Ishikawa (cell line): Measurements from ENCODE around the gene TNFRSF18.
A peak's percentile ranks its signal among the peaks of the same experiment; 100 is the strongest.

Experiments used
- CEBPB ChIP-seq: IDR thresholded peaks from 2 replicates; pipeline ENCODE4 v1.6.1; 2012
- CREB1 ChIP-seq: IDR thresholded peaks from 2 replicates; pipeline ENCODE4 v1.6.1; 2012; ENCODE audit warnings: low read depth
- EGR1 ChIP-seq: IDR thresholded peaks from 2 replicates; pipeline ENCODE4 v1.6.1; 2012
- EP300 ChIP-seq: IDR thresholded peaks from 2 replicates; pipeline ENCODE4 v1.6.1; 2012; ENCODE audit warnings: borderline replicate concordance
- NFIC ChIP-seq: IDR thresholded peaks from 2 replicates; pipeline ENCODE4 v1.6.1; 2012
- RAD21 ChIP-seq: IDR thresholded peaks from 2 replicates; pipeline ENCODE4 v1.6.1; 2012; ENCODE audit warnings: low read depth
- TAF1 ChIP-seq: IDR thresholded peaks from 2 replicates; pipeline ENCODE4 v1.6.1; 2012; ENCODE audit warnings: low read depth, mild to moderate bottlenecking
- TCF12 ChIP-seq: IDR thresholded peaks from 2 replicates; pipeline ENCODE4 v1.6.1; 2012; ENCODE audit warnings: low read depth
- TEAD4 ChIP-seq: IDR thresholded peaks from 2 replicates; pipeline ENCODE4 v1.6.1; 2012
- YY1 ChIP-seq: IDR thresholded peaks from 2 replicates; pipeline ENCODE4 v1.6.1; 2012; ENCODE audit warnings: low read depth
- ZBTB7A ChIP-seq: IDR thresholded peaks from 2 replicates; pipeline ENCODE4 v1.6.1; 2012; ENCODE audit warnings: low read depth
- TF ChIP-seq, protein P1 (sequence below): IDR thresholded peaks from 2 replicates; pipeline ENCODE4 v1.6.1; 2012; ENCODE audit warnings: low read depth, mild to moderate bottlenecking
- TF ChIP-seq, protein P2 (sequence below): IDR thresholded peaks from 2 replicates; pipeline ENCODE4 v1.6.1; 2012

DNA sequence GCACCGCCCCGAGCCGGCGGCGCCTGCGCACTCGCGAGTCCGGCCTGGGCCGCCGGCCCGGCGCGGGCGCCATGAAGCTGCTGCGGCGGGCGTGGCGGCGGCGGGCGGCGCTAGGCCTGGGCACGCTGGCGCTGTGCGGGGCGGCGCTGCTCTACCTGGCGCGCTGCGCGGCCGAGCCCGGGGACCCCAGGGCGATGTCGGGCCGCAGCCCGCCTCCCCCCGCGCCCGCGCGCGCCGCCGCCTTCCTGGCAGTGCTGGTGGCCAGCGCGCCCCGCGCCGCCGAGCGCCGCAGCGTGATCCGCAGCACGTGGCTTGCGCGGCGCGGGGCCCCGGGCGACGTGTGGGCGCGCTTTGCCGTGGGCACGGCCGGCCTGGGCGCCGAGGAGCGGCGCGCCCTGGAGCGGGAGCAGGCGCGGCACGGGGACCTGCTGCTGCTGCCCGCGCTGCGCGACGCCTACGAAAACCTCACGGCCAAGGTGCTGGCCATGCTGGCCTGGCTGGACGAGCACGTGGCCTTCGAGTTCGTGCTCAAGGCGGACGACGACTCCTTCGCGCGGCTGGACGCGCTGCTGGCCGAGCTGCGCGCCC lies 25.9 kb upstream of the TNFRSF18 start, which contains the start of gene B3GALT6:
- no peak for TF ChIP-seq YY1
- TF ChIP-seq EGR1 = no peak
- no peak for TF ChIP-seq NFIC
- TF ChIP-seq, protein P1, sequence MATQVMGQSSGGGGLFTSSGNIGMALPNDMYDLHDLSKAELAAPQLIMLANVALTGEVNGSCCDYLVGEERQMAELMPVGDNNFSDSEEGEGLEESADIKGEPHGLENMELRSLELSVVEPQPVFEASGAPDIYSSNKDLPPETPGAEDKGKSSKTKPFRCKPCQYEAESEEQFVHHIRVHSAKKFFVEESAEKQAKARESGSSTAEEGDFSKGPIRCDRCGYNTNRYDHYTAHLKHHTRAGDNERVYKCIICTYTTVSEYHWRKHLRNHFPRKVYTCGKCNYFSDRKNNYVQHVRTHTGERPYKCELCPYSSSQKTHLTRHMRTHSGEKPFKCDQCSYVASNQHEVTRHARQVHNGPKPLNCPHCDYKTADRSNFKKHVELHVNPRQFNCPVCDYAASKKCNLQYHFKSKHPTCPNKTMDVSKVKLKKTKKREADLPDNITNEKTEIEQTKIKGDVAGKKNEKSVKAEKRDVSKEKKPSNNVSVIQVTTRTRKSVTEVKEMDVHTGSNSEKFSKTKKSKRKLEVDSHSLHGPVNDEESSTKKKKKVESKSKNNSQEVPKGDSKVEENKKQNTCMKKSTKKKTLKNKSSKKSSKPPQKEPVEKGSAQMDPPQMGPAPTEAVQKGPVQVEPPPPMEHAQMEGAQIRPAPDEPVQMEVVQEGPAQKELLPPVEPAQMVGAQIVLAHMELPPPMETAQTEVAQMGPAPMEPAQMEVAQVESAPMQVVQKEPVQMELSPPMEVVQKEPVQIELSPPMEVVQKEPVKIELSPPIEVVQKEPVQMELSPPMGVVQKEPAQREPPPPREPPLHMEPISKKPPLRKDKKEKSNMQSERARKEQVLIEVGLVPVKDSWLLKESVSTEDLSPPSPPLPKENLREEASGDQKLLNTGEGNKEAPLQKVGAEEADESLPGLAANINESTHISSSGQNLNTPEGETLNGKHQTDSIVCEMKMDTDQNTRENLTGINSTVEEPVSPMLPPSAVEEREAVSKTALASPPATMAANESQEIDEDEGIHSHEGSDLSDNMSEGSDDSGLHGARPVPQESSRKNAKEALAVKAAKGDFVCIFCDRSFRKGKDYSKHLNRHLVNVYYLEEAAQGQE = no peak
- TF ChIP-seq TEAD4 = no peak
- TF ChIP-seq EP300 = no peak
- no peak for TF ChIP-seq TAF1
- TF ChIP-seq RAD21 = no peak
- TF ChIP-seq, protein P2, sequence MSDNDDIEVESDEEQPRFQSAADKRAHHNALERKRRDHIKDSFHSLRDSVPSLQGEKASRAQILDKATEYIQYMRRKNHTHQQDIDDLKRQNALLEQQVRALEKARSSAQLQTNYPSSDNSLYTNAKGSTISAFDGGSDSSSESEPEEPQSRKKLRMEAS = peak; percentile 90
- TF ChIP-seq CREB1 = no peak
- TF ChIP-seq TCF12 = no peak
- no peak for TF ChIP-seq ZBTB7A
- TF ChIP-seq CEBPB = no peak
